IPS-20b (cell line): Measurements from ENCODE around the gene INPPL1.

Experiments used
- H3K27ac ChIP-seq: one replicate; pipeline ENCODE4 v1.5.1; 2013; ENCODE audit warnings: low read length
- H3K27me3 ChIP-seq: 2 replicates; pipeline ENCODE4 v1.6.1; 2013; ENCODE audit warnings: mild to moderate bottlenecking, low read length, inconsistent platforms; ENCODE audit not compliant: insufficient read depth
- H3K36me3 ChIP-seq: 2 replicates; pipeline ENCODE4 v1.6.1; 2013; ENCODE audit warnings: low read depth, mild to moderate bottlenecking, inconsistent platforms, low read length, moderate library complexity; ENCODE audit not compliant: insufficient read depth
- H3K4me1 ChIP-seq: 2 replicates; pipeline ENCODE4 v1.6.1; 2013; ENCODE audit warnings: mild to moderate bottlenecking, control low read depth, inconsistent platforms, low read length, moderate library complexity; ENCODE audit not compliant: insufficient read depth
- H3K4me3 ChIP-seq: 2 replicates; pipeline ENCODE4 v1.5.1; 2013; ENCODE audit warnings: mild to moderate bottlenecking, low read length, inconsistent platforms
- H3K9ac ChIP-seq: 2 replicates; pipeline ENCODE4 v1.6.1; 2013; ENCODE audit warnings: low read depth, mild to moderate bottlenecking, inconsistent platforms, low read length, moderate library complexity
- H3K9me3 ChIP-seq: 2 replicates; pipeline ENCODE4 v1.6.1; 2013; ENCODE audit warnings: mild to moderate bottlenecking, low read depth, low read length, inconsistent platforms; ENCODE audit not compliant: insufficient read depth

INPPL1 gene

GRCh38 chr11:72220696-72221363 lies 3.7 kb upstream of the INPPL1 start:
- peaks cover 13% of the 10 kb centered on the region for H3K4me1 ChIP-seq
- H3K36me3 ChIP-seq = no peaks in the 10 kb centered on the region
- no peaks in the 10 kb centered on the region for H3K9me3 ChIP-seq
- H3K4me3 ChIP-seq = no peak overlapping the region
- no peak overlapping the region for H3K27ac ChIP-seq
- peaks cover 4% of the 10 kb centered on the region; the same call in 1 of the 2 replicates for H3K27me3 ChIP-seq
- H3K9ac ChIP-seq = no peak overlapping the region

DNA sequence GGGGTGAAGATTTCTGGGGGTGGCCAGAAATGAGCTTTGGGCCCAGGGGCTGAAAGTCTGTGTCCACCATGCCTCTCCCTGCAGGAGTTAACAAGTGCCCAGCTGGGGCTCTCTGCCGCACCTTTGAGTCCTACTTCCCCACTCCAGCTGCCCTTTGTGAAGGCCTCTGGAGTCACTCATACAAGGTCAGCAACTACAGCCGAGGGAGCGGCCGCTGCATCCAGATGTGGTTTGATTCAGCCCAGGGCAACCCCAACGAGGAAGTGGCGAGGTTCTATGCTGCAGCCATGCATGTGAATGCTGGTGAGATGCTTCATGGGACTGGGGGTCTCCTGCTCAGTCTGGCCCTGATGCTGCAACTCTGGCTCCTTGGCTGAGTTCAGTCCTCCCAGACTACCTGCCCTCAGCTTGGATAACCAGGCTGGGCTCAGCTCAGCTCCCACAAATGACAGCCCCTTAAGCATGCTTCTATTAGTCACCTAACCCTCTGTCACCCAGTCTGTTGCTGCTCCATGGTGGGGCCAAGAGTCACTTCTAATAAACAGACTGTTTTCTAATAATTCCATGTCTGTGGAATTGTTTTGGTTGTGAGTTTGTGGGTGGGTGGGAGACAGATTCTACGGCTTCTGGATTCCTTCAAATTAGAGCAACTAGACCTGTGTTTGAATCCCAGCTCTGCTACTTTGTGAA lies 3.0 kb upstream of the INPPL1 start:
- Histone ChIP-seq H3K27ac (no peak overlapping the region), H3K9me3 (no peaks in the 10 kb centered on the region), H3K9ac (no peak overlapping the region), H3K4me1 (peaks cover 15% of the 10 kb centered on the region), H3K27me3 (peaks cover 4% of the 10 kb centered on the region; the same call in 1 of the 2 replicates), H3K36me3 (peaks cover 2% of the 10 kb centered on the region; the same call in 1 of the 2 replicates), H3K4me3 (no peak overlapping the region)

DNA sequence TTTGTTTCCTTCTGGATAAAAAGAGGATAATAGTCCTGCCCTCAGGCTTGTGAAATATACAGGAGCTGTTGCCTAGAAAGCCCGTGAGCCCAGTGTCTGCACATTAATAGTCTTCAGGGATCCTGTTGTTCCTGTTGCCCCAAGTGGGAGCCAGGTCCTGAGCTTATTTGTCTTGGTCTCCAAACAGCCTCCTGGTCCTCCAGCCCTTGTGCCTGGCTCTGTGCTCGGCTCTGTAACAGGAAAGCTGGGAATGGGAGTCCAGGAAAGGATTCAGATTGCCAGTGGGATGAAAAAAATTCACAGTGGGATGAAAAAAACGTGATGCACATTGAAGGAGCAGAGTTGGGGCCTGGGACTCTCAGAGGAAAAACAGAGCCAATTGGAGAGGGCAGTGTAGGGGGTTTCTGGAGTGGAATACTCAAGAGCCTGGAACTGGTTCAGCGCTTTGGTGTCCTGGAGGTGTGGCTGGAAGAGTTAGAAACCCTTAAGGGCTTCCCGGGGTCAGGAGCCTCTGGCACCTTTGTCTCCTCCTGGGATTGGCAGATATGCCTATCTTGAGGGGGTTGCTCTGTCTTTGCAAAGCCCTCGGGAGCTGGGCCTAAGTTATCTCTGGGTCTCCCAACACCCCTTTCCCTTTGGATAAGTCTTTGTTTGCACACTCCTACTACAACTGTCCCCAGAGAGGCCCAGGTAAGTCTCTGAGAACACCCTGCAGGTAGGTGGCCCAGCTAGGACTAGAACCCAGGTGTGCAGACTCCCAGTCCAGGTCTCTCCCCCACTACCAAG lies 2.3 kb upstream of the INPPL1 start:
- Histone ChIP-seq H3K4me1 (peaks cover 15% of the 10 kb centered on the region), H3K36me3 (peaks cover 10% of the 10 kb centered on the region; the same call in 1 of the 2 replicates), H3K9ac (peak overlapping the region; percentile 72; the same call in 1 of the 2 replicates), H3K9me3 (no peaks in the 10 kb centered on the region), H3K27ac (peak overlapping the region; percentile 72), H3K27me3 (peaks cover 4% of the 10 kb centered on the region; the same call in 1 of the 2 replicates), H3K4me3 (peak overlapping the region; percentile 73)

GRCh38 chr11:72222907-72223614 lies 1.5 kb upstream of the INPPL1 start:
- H3K4me1 ChIP-seq = peaks cover 15% of the 10 kb centered on the region

DNA sequence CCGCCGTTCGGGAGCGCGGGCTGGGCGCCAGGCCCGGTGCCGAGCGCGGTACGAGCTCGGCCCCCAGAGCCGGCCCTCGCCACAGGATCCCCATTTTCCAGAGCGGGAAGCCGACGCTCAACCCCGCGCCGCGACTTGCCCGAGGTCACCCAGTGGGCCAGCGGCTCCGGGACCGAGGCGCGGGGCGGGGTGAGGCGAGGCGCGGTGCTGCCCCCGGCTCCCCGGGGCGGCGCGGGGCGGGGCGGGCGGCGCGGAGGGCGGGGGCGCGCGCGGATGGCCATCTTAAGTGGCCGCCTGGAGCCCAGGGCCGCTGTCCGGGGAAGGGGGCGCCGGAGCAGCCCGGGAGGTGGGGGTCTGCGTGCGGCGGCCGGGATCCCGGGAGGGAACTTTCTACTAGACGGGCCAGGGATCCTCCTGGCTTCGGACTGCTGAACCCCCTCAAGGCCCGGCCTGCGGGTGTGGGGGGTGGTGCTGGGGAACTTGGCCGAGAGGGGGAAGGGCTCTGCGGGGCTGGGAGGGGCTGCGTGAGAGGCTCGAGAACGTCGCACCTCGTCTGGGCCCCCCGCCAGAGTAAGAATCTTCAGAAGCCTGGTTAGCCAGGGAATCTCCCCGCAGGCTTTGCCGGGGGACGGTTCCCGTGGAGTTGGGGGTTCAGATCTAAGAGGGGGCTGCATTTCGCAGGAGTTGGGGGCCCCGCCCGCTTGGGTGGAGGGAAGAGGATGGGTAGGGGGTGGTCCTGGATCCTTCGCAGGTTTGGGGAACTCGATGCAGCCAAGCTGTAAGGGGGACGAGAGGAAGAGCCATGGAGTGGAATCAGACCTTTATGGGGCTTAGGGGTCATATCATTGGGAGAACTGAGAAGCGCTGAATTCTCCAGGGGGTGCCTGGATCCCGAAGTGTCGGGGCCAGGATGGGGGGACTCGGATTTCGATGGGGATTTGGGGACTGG lies 678 bp upstream of the INPPL1 start:
- Histone ChIP-seq H3K9me3 (no peaks in the 10 kb centered on the region), H3K27ac (no peak overlapping the region), H3K36me3 (peaks cover 24% of the 10 kb centered on the region), H3K9ac (peak overlapping the region; percentile 96), H3K4me1 (peaks cover 15% of the 10 kb centered on the region), H3K4me3 (peak overlapping the region; percentile 97), H3K27me3 (no peaks in the 10 kb centered on the region; the same call in 1 of the 2 replicates)

More at GRCh38 chr11:72222907-72223614, 1.5 kb upstream of the INPPL1 start:
- peak overlapping the region; percentile 72 for H3K9ac ChIP-seq
- peaks cover 16% of the 10 kb centered on the region; the same call in 1 of the 2 replicates for H3K36me3 ChIP-seq
- H3K27me3 ChIP-seq = peaks cover 4% of the 10 kb centered on the region; the same call in 1 of the 2 replicates
- H3K9me3 ChIP-seq = no peaks in the 10 kb centered on the region
- peak overlapping the region; percentile 72 for H3K27ac ChIP-seq
- H3K4me3 ChIP-seq = peak overlapping the region; percentile 73

DNA sequence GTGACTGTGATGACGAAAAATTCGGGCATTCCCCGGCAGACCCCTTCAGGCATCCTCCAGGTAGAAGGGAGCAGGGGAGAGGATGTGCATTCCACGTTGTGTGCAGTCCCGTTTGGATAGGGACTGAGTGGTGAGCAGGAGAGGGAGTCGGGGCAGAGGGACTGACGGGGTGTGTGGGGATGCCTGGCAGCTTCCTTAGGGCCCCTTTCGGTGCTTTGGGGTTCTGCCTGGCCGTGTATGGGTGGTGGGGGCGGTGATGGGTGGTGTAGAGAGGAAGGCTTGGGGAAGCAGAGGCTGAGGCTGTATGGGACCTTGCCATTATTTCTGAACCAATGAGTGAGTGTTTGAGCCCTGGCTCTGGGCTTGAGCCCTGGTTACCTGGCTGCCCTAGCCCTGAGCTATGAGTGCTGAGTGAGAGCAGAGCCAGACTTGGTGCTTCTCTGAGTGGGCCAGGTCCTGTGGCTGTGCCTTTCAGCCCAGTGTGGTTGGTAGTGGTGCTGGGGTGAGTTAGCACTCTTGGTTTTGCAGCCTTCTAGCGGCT lies 914 bp downstream of the INPPL1 start:
- H3K9me3 ChIP-seq = no peaks in the 10 kb centered on the region
- H3K27ac ChIP-seq = no peak overlapping the region
- H3K27me3 ChIP-seq = no peaks in the 10 kb centered on the region; the same call in 1 of the 2 replicates
- peaks cover 15% of the 10 kb centered on the region for H3K4me1 ChIP-seq
- peaks cover 40% of the 10 kb centered on the region for H3K36me3 ChIP-seq
- peak overlapping the region; percentile 96; the same call in 1 of the 2 replicates for H3K9ac ChIP-seq
- H3K4me3 ChIP-seq = peak overlapping the region; percentile 97

DNA sequence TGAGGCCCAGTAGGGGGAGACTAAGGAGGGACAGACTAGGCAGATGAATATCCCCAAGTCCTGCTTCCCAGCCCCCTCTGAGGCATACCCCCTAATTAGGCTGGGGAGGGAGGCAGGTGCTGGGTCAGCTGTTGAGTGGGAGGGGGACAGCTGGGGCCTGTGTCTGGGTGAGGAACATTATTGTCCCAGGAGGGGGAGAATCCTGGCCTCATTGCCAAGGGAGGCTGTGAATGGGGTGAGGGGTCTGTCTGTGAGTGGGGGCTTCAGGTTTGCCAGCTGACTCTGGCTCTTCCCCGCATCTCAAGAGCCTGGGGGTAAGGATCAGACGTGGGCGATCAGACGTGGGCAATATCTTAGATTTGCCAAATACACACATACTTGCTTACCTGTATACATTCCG lies 2.1 kb downstream of the INPPL1 start:
- H3K27me3 ChIP-seq = no peaks in the 10 kb centered on the region; the same call in 1 of the 2 replicates
- H3K27ac ChIP-seq = no peak overlapping the region
- H3K9me3 ChIP-seq = no peaks in the 10 kb centered on the region
- H3K4me3 ChIP-seq = no peak overlapping the region
- H3K4me1 ChIP-seq = peaks cover 15% of the 10 kb centered on the region
- H3K9ac ChIP-seq = no peak overlapping the region
- peaks cover 52% of the 10 kb centered on the region for H3K36me3 ChIP-seq

DNA sequence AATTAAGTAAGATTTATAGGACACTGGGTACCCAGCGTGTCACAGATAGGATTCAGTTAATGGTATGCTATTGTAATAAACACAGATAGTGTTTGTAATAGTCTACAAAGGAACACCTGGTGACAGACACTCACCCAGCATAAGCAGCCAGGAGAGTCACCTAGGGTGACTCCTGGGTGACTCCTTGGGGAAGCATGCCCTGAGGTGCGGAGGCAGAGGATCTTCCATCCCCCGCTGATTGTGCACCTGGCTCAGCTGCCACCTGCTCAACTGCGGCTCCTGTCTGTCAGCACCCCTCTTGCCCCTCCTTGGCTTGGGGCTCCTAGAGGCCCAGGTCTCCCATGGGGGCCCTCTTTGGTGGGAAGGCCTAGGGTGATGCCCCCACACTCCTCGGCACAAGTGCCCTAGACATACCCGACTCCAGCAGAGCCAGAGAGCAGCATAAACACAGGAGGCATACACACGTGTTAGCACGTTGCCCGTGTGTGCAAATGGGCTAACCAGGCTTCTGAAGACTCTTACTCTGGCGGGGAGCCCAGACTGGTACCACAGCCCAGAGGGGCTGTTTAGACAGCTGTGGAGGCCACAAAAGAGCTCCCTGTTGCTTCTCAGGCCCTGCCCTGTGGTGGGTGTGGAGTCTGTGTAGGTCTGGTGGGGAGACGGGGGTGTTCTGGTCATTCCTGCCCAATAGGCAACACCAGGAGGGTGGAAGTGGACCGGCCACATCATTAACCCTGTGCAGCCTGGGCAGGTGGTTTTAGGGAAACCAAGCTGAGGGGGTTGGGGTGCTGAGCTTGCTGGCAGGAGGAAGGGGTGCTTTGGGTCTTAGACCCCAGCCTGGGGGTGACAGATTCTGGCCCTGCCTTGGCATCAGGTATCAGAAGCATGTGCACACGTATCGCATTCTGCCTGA lies 3.0 kb downstream of the INPPL1 start:
- H3K36me3 ChIP-seq = peaks cover 61% of the 10 kb centered on the region

GRCh38 chr11:72228229-72228843 lies 3.8 kb downstream of the INPPL1 start:
- Histone ChIP-seq H3K36me3 (peaks cover 69% of the 10 kb centered on the region), H3K4me3 (no peak overlapping the region), H3K9me3 (no peaks in the 10 kb centered on the region), H3K27me3 (no peaks in the 10 kb centered on the region; the same call in 1 of the 2 replicates), H3K27ac (no peak overlapping the region), H3K9ac (no peak overlapping the region), H3K4me1 (peaks cover 5% of the 10 kb centered on the region; the same call in 1 of the 2 replicates)

More for the DNA sequence above, 3.0 kb downstream of the INPPL1 start:
- no peak overlapping the region for H3K4me3 ChIP-seq
- H3K4me1 ChIP-seq = peaks cover 9% of the 10 kb centered on the region
- H3K9me3 ChIP-seq = no peaks in the 10 kb centered on the region
- H3K27me3 ChIP-seq = no peaks in the 10 kb centered on the region; the same call in 1 of the 2 replicates
- H3K9ac ChIP-seq = no peak overlapping the region
- H3K27ac ChIP-seq = no peak overlapping the region
